ENCODE results near the gene LRP8.
"Not testable (repeated sequence)": the region's sequence is repeated elsewhere in the genome, so short reads cannot be mapped to it uniquely, and the experiment has no call there.

LRP8 gene

DNA sequence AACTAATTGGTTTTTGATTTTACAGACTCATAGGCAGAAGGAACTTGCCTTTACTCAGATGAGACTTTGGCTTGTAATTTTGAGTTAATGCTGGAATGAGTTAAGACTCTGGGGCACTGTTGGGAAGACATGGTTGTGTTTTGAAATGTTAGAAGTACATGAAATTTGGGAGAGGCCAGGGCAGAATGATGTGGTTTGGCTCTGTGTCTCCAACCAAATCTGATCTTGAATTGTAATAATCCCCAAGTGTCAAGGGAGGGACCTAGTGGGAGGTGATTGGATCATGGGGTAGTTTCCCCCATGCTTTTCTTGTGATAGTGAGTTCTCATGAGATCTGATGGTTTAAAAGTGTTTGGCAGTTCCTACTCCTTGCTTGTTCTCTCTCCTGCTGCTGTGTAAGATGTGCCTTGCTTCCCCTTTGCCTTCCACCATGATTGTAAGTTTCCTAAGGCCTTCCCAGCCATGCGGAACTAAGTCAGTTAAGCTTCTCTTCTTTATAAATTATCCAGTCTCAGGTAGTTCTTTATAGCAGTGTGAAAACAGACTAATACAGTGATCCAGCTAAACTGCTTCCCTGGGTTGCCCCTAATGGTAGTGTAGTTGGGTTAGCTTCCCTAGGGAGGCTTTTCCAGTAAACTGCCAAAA lies 121.0 kb downstream of the LRP8 start:
- no peak for DNase-seq

DNA sequence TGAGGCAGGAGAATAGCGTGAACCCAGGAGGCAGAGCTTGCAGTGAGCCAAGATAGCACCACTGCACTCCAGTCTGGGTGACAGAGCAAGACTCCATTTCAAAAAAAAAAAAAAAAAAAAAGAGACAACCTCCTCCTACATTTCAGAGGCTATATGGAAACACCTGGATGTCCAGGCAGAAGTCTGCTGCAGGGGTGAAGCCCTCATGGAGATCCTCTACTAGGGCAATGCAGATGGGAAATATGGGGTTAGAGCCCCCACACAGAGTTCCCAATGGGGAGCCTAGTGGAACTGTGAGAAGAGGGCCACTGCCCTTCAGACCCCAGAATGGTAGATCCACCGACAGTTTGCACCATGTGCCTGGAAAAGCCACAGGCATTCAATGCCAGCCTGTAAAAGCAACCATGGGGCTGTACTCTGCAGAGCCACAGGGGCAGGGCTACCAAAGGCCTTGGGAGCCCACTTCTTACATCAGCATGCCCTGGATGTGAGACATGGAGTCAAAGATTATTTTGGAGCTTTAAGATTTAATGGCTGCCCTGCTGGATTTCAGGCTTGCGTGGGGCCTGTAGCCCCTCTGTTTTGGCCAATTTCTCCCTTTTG lies 121.7 kb downstream of the LRP8 start:
- DNase-seq = not testable (repeated sequence)

DNA sequence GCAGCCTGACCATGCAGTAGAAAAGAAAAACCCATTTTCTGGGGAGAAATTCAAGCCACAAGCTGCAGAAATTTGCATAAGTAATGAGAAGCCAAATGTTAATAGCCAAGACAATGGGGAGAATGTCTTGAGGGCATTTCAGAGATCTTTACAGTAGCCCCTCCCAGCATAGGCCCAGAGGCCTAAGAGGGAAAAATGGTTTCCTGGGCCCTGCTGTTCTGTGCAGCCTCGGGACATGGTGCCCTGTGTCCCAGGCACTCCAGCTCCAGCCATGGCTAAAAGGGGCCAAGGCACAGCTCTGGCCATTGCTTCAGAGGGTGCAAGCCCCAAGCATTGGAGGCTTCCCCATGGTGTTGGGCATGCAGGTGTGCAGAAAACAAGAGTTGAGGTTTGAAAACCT lies 122.4 kb downstream of the LRP8 start:
- not testable (repeated sequence) for DNase-seq

DNA sequence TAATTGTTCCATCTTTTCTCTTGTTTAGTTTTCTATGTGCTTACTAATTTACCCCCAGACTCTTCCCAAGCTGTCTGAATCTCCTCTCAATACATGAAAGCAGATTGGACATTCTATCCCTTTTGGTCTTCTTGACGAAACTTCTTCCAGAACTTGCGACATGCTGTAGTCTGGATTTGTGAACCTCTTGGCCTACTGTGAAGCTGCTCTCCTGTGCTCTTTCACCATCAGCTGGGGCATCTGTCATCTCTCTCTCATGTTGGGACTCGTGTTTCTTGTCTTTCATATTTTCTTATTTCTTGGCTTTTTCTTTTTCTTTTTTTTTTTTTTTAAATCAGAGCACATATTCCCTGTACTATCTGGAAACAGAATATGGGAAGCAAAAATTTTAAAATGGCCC lies 124.4 kb downstream of the LRP8 start:
- DNase-seq = no peak

DNA sequence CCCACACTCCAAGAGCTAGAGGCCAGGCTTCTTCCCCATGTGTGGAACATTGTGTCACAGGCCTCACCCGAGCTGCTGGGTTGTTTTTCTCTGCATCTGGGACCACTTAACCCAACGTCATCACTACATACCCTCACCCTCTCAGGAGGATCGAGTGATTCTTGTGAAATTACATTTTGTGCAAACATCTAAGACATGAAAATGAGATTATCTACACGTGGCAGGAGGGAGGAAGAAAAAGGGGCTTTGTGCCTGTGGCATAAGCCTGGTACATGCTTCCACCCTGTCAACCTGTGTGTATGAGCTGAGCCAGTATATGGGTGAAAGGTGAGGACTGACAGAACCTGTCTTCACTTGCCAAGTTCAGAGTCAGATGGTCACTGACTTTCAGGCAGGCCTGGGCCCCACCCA lies 129.6 kb downstream of the LRP8 start:
- no peak for DNase-seq

DNA sequence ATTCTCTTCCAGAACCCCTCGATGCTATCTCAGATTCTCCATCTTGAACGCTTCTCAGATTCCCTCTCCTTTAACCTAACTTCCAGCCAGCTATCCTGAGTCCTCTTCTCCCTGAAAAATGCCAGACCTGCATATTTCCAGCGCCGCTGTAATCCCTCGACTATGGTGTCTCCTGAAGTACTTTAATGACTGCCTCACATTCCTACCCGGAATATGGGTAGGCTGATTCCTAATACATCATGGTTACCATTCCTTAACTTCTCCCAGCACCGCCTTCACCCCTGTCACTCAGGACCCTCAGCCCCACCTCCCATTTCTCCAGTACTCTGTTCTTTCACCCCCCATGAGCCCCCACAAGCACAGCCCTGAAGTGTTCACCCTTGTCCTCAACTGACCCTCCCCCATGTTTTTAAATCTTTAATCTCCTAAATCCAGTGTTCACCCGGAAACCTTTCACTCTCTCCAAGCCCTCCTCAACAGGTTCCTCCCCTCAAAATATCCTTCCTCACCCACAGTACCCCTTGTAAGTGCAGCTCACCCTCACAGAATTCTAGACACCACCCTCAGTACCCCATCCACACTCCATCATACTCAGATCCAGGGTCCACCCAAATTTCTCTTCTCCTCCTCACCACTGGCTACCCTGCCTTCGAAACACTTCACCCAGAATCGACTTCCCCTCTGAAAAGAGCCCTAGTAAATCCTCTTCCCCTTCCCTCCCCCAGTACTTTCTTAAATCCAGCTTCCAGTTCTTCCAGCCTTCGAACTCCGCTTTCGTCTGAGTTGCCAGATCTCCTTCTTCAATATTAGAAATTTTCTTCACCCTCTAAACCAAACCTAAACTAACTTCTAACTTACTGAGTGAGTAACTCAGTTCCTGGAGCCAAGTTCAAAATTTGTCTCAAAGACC lies 130.3 kb downstream of the LRP8 start:
- DNase-seq = no peak

DNA sequence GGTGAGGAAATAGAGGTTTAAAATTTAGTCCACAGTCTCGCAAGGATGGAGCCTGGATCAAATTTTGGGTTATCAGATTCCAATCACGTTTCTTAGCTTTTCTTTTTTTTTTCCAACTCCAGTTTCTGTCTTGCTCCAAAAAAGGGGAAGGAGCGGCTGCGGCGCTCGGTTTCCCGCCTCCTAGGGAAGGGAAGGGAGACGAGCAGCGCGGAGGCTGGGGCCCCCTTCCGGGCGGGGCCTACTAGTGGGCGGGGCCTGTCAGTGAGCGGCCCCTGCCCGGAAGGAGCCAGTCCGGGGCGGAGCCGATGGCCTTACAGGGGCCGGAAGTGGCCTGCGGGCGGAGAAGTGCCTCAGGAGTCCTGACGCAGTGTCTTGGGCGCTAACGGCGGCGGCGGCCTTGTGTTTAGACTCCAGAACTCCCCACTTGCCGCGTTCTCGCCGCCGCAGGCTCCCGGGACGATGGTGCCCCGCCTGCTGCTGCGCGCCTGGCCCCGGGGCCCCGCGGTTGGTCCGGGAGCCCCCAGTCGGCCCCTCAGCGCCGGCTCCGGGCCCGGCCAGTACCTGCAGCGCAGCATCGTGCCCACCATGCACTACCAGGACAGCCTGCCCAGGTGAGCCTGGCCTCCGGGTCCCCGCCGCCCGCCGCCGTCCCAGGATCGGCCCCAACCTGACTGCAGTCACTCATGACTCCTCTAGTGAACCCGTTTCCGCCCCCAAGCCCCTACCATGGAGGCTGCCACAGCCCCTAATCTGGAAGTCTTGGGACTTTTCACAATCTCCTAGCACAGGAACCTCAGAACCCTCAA lies 131.2 kb downstream of the LRP8 start, which contains the start of gene CPT2:
TSS of gene CPT2 (plus strand) at position 340 of the 806 bp plus-strand sequence. CDS start at position 460, 120 bp downstream.
- peak; percentile 90 for DNase-seq

DNA sequence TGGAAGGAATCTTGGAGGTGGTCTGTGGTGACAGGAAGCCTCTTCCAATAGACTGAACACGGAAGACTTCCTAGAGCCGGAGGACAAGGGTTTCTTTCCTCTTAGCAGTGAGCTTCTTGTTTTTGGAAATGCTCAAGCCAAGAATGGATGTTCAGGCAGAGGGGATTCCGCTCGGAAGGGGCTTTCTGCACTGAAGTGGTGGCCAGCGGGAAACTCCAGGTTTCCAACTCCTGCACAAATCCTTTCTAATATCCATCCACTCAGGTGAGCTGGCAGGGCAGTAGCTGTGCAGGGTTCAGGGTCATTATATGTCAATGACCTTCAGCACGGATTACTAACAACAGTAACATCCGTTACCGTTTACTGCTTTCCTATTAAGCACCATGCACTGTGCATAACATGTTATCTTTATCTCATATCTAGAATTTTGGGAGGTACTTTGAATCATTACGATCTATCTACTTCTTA lies 131.8 kb downstream of the LRP8 start:
- peak; percentile 18 for DNase-seq

DNA sequence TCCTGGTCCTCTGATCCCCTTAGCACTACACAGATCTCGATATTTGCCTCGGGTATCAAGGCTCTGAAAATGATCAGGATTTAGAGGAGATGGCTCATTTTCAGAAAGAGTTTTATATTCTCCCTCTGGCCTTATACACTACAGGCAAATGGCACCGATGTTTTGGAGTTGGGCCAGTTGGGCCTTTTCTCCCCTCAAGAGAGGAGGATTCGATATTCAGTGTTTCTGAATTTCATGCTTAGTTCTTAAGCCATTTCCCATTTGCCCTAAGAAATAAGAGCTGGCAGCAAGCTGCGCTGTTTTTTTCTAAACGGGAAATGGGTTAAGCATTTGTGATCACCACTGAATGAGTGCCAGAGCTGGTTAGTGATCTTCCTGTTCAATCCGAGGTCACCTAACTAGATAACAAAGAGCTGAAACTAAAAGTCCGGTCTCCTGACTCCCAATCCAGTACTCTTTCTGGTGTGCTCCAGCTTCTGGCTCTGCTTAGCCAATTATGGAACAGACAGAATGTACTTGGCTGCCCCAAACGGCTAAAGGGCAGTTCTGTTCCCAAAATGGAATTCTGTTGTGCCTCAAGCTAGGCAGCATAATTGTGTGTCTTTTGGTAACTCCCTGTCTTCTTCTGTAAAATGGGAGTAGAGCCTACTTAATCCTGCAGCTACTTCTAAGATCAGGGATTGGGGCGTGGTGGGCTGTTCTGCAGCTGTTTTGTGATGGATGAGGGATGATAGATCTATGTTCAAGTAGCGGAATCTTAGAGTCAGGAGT lies 132.4 kb downstream of the LRP8 start:
- no peak for DNase-seq

Data from retina (tissue), 1 donor.